Measurements from ENCODE around the gene SPTBN1.
A peak's percentile ranks its signal among the peaks of the same experiment; 100 is the strongest.

SPTBN1 gene

GRCh38 chr2:54434711-54435110 lies 21.4 kb upstream of the SPTBN1 start:
- DNase-seq: no peak

DNA sequence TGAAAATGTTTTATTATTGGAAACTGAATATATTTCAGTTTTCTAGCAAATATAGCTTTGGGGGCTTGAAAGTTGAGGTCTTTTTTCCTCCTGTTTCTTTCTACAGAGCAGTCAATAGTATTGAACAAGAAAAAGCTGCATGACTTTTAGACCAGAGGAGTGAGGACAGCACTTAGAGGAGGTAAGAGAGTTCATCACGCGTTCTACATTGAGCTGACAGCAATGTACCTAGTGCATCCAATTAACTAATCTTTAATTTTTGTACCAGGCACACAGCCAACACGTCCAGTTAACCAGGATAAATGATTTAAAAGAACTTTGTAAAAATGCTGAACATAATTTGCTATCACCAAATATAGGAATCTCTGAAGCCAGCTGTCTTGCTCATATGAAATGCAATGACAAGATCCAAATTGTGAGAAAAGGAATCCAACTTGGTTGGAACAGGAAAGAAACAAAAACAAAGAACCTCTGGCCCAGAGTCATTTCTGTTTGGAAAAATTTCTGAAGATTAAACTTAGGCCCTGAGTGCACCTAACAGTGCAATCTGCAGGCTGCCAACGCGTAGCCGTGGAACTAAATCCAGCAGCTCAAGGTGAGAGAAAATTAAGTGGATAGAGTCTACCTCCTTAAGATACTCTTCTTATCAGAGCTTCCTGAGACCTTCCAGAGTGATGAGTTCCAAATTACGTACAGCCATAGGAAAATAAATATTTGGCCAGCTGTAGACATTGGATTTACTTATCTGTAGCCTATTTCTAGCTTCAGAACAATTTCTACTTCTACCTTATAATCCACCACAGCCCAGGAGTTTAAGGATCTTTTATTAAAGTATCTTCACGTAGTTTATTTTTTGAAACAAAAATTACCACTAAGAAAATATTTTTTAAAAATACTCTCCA lies 20.6 kb upstream of the SPTBN1 start:
- no peak for DNase-seq

GRCh38 chr2:54437588-54437987 lies 18.5 kb upstream of the SPTBN1 start:
- DNase-seq: no peak

GRCh38 chr2:54438271-54438670 lies 17.9 kb upstream of the SPTBN1 start:
- no peak for DNase-seq

DNA sequence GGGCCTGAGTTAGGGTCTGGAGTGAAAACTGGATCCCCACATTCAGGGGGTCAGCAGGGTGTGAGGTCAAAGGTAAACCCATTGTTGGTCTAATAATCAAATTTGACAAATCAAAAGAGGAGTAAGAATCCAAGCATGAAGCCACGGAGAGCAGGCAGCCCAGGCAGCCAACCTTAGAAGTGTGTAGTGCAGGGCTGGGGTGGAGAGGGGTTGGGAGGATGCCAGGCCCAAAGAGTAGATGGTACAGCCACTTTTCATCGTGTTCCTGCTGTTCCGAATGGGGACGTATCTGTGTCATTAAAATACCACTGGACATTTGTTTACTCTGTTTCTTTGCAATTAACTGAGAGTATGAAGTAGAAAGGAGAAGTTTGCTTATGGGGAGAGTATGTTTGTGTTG lies 16.5 kb upstream of the SPTBN1 start:
- DNase-seq: no peak

DNA sequence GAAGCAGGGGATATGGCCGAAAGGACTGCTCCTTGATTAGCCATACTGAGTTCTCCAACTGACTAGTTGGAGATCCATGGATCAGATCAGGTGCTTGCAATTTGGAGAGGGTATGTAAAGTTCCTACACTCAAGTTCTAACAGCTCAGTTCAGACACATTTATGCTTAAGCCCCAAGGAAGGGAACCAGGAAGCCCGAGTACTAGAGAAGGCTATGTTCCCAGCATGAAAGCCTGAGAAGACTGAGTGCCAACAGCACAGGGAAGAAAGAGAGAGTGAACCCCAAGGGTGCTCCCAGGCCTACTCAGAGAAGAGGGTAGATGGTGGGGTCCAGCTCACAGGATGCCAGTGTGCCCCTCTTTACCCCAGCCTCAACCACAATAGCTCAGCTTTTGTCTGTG lies 16.1 kb upstream of the SPTBN1 start:
- DNase-seq: no peak

DNA sequence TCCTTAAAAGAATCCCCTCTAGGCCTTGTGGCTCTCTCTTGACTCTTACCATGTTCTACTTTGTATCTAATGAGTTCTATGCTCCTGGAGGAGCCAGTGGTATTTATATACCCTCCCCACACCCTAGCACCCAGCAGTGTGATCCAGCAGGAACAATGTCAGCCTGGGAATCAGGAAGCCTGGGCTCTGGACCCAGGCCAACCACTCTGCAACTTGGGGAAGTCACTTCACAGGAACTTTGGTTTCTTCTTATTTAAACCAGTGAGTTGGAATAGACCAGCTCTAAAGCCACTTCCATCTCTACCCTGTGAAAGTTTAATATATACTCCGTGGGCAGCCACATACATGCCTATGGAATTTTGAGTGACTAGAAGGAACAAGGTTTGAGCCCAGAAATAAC lies 11.6 kb upstream of the SPTBN1 start:
- DNase-seq: no peak

- DNase-seq: no peak
These were observed 10.0 kb upstream of the SPTBN1 start for GRCh38 chr2:54446122-54446521.

- no peak for DNase-seq
These were observed 9.5 kb upstream of the SPTBN1 start for GRCh38 chr2:54446625-54447024.

DNA sequence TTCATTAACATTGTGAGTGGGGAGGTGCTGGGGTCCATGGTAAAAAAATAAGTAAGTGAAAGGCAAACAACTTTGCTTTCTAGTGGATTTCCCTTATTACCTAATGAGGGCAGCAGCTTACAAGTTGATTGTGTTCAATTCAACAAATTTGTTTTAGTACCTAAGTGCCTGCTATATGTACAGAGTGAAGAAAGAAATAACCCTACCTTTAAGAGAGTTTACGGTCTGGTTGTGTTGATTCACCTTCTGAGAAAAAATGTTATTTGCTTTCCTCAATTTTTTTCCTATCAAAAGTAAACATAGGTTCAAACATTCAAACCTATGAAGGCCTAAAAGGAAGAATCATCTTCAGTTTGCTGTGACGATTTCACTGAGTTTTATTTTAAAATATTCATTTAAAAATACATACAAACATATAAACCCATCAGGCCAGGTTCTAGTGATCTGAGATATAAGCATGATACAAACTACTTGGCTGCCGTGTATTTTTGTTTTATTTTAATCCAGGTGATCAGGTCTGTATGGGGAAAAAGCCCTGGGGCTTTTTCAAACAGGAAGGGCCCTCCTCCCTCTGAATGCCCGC lies 1.5 kb upstream of the SPTBN1 start:
- no peak for DNase-seq

DNA sequence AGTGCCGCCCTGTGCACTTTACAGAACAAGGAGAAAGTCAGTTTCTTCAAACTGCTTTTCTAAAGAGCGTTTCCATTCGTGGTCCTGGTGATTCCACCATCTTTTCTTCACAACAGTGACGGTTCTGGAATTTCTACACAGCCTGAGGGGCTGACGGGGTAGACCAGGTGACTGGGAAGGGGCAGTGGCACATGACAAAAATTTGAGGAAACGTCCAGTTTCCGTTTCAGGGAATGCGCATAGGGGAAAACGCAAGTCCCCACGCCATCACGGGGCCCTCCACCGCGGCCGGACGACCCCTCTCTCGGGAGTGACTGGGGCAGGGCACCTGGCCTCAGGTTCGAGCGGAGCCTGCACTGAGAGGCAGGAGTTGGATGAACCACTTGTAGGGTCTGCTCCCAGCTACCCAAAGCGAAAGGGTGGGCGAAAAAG lies 980 bp upstream of the SPTBN1 start:
- DNase-seq: no peak

GRCh38 chr2:54456362-54456611 lies 160 bp downstream of the SPTBN1 start:
- no peak for DNase-seq

- DNase-seq: peak; percentile 25
These were observed 640 bp downstream of the SPTBN1 start for GRCh38 chr2:54456612-54457322.

- no peak for DNase-seq
These were observed 1.3 kb downstream of the SPTBN1 start for GRCh38 chr2:54457323-54458023.

GRCh38 chr2:54459037-54459441 lies 2.9 kb downstream of the SPTBN1 start:
- no peak for DNase-seq

DNA sequence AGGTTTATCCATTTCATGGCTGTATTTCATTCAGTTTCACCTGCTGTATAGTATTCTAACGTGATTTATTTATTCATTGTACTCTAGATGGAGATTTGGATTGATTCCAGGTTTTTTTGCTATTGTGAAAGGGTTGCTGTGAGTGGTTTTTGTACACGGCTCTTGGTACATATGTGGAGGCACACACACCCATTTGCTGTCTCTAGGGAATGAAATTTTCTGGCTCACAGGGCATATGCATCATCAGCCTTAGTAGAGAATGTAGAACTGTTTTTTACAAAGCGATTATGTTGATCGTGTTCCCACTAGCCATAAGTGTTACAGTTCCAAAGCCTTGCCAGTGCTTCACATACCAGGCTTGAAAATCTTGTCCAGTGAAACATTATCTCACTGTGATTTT lies 5.1 kb downstream of the SPTBN1 start:
- DNase-seq: no peak

GRCh38 chr2:54464341-54464740 lies 8.2 kb downstream of the SPTBN1 start:
- DNase-seq: no peak

DNA sequence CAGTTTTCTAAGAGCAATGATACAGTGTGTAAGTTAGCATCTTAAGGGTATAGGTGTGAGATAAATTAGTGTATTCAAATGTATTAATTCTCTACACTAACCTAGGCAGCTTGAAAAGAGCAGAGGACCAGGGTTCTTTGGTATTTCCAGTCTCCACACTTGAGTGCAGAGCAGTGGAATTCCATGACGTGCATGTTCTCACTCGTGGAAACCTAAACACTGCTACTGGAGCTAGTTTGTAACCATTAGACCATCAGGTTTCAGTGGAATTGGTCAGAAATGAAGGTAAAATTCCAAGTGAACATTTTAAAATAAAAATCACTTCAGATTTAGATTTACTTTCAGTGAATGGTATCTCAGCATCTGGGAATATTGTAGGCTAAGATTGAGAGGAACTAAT lies 9.0 kb downstream of the SPTBN1 start:
- no peak for DNase-seq

DNA sequence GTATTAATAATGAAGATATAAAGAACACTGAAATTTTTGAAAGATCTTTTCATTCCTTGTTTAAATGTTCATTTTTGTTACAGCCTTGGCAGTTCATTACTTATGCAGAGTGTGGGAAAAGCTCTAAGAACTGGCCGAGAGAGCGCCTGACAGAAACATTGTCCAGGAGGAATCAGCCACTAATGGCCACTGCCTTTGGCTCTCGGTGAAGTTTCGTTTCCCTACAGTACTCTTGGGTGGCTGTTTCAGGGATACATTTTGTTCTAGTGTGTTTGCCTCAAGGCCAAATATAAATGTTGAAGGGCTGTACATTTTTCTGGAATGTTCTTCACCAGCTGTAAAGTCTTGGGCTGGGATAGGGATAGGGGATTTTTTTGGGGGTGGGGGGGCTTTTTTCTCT lies 10.7 kb downstream of the SPTBN1 start:
- DNase-seq: no peak

DNA sequence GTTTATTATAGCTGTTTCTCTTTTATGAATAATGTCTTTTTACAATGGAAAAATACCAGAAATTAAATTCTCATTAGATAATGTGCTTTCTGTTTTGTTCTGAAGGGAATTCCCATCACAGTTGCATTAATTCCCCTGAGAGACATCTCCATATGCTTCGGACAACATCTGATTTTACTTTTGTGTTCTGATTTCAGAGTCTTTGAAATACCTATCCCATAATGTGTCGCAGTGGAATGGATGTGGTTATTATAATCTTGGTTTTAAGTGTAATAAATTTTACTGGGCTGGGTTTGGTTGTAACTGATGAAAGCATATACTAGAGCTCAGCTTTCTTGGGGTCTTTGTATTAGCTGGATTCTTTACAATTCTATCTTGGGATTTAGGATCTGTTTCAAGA lies 12.5 kb downstream of the SPTBN1 start:
- no peak for DNase-seq

GRCh38 chr2:54469484-54470053 lies 13.4 kb downstream of the SPTBN1 start:
- DNase-seq: no peak

GRCh38 chr2:54470266-54470938 lies 14.3 kb downstream of the SPTBN1 start:
- DNase-seq: no peak
